ENCODE results near the gene KCNK15. TPM values are rescaled to one million over a fixed set of nuclear protein-coding genes. Genes with fewer than 3 reads are reported as not detected.

KCNK15 gene
- total RNA-seq, 2 donors from 2014 or later: 1.8 to 3.3 TPM

- Histone ChIP-seq H3K27me3 (no peaks in the 10 kb centered on the region), H3K4me3 (no peak overlapping the region), H3K4me1 (peaks cover 32% of the 10 kb centered on the region), H3K27ac (peak overlapping the region; percentile 41 to 75 (median 58)), H3K36me3 (replicated peaks in 1 of 2; ENCODE audit: insufficient read depth in 1 of 2, low read depth in 2 of 2) (no peaks in the 10 kb centered on the region), H3K9me3 (no peaks in the 10 kb centered on the region)
- DNase-seq: peak; percentile 37 to 56 (median 44)
- TF ChIP-seq POLR2A (IDR thresholded peaks at IDR 0.05): no peak
- TF ChIP-seq CTCF (IDR thresholded peaks at IDR 0.05): no peak
- WGBS, 2 donors: 15 to 19% methylated on average over 8 to 12 of the region's 12 CpGs
- intact Hi-C loops (cut with DNase I): no loop called here
- peak; percentile 30 for ATAC-seq
Measured at GRCh38 chr20:44746367-44747165, 901 bp downstream of the KCNK15 start.

GRCh38 chr20:44747166-44748004, 1.7 kb downstream of the KCNK15 start:
- no peaks in the 10 kb centered on the region for H3K27me3 ChIP-seq
- peak; percentile 84 to 91 (median 88) for DNase-seq
- WGBS, 2 donors: 8 to 9% methylated on average over 5 of the region's 5 CpGs
- H3K9me3 ChIP-seq: no peaks in the 10 kb centered on the region
- intact Hi-C loops (cut with DNase I): no loop called here
- H3K4me1 ChIP-seq: peaks cover 32% of the 10 kb centered on the region
- H3K36me3 ChIP-seq (replicated peaks in 1 of 2; ENCODE audit: insufficient read depth in 1 of 2, low read depth in 2 of 2): no peaks in the 10 kb centered on the region
- peak overlapping the region; percentile 41 to 75 (median 58) for H3K27ac ChIP-seq
- TF ChIP-seq CTCF (IDR thresholded peaks at IDR 0.05) (peak; percentile 53 to 70 (median 64)), POLR2A (IDR thresholded peaks at IDR 0.05) (no peak)
- peak; percentile 74 for ATAC-seq
- H3K4me3 ChIP-seq: no peak overlapping the region

GRCh38 chr20:44748005-44748370, 2.3 kb downstream of the KCNK15 start:
- 72 to 79% methylated on average over 3 of the region's 3 CpGs for WGBS, 2 donors
- Histone ChIP-seq H3K4me1 (peaks cover 32% of the 10 kb centered on the region), H3K27ac (peak overlapping the region; percentile 41 to 75 (median 58)), H3K36me3 (replicated peaks in 1 of 2; ENCODE audit: insufficient read depth in 1 of 2, low read depth in 2 of 2) (no peaks in the 10 kb centered on the region), H3K9me3 (no peaks in the 10 kb centered on the region), H3K27me3 (no peaks in the 10 kb centered on the region), H3K4me3 (no peak overlapping the region)
- TF ChIP-seq CTCF (IDR thresholded peaks at IDR 0.05) (no peak), POLR2A (IDR thresholded peaks at IDR 0.05) (no peak)
- DNase-seq (no peak), ATAC-seq (no peak)
- intact Hi-C loops (cut with DNase I): no loop called here

GRCh38 chr20:44750081-44750805, 4.6 kb downstream of the KCNK15 start:
- no peak for TF ChIP-seq POLR2A (IDR thresholded peaks at IDR 0.05)
- TF ChIP-seq CTCF (IDR thresholded peaks at IDR 0.05): peak in 3 of 7 experiments; percentile 6 to 13 (median 8)
- ATAC-seq: no peak
- Histone ChIP-seq H3K9me3 (no peaks in the 10 kb centered on the region), H3K27me3 (no peaks in the 10 kb centered on the region), H3K27ac (no peak overlapping the region), H3K36me3 (replicated peaks in 1 of 2; ENCODE audit: insufficient read depth in 1 of 2, low read depth in 2 of 2) (no peaks in the 10 kb centered on the region), H3K4me1 (peaks cover 32% of the 10 kb centered on the region), H3K4me3 (no peak overlapping the region)
- WGBS, 2 donors: 38 to 42% methylated on average over 30 to 57 of the region's 73 CpGs
- intact Hi-C loops (cut with DNase I): loop anchor here (5.0 kb wide), 1 partner anchor 117 kb away; no protein-coding TSS in a partner anchor
- peak in 3 of 4 donors; percentile 18 to 26 (median 21) for DNase-seq
